Natural killer cell (primary cell): ENCODE results near the gene USP28. TPM values are rescaled to one million over a fixed set of nuclear protein-coding genes. Genes with fewer than 3 reads are reported as not detected.

Experiments used
- ATAC-seq, 3 donors: fragments of 150-1000 bp in 2 of 3; fragments of 200-7000 bp in 1 of 3; cut with Tn5 transposase; 1 replicate in 1 of 3; 2 replicates in 2 of 3; pipeline ENCODE4 v1.10.0; 2021; ENCODE audit warnings: mild to moderate bottlenecking in 2 of 3, moderate library complexity in 2 of 3
- DNase-seq, 2 donors: peaks; one replicate each; pipeline versions ENCODE4 v3.0.0 to v3.0.0-alpha.2; 2013 to 2021; ENCODE audit warnings: mixed read lengths in 1 of 2
- H3K27ac ChIP-seq: one replicate; pipeline ENCODE4 v1.5.1; 2013; ENCODE audit warnings: mild to moderate bottlenecking, low read length
- H3K27me3 ChIP-seq: one replicate; pipeline ENCODE4 v1.6.1; 2013; ENCODE audit warnings: low read length; ENCODE audit not compliant: control insufficient read depth, insufficient read depth
- H3K36me3 ChIP-seq: one replicate; pipeline ENCODE4 v1.6.1; 2013; ENCODE audit warnings: low read length; ENCODE audit not compliant: control insufficient read depth, insufficient read depth
- H3K4me1 ChIP-seq: one replicate; pipeline ENCODE4 v1.6.1; 2013; ENCODE audit warnings: low read length; ENCODE audit not compliant: control insufficient read depth, insufficient read depth
- H3K4me3 ChIP-seq: one replicate; pipeline ENCODE4 v1.5.1; 2013; ENCODE audit warnings: low read length
- H3K9me3 ChIP-seq: one replicate; pipeline ENCODE4 v1.6.1; 2013; ENCODE audit warnings: low read length; ENCODE audit not compliant: control insufficient read depth, insufficient read depth
- H3K27ac Mint-ChIP-seq, 2 donors: one replicate each; pipeline ENCODE4 v1.8.0; 2022; ENCODE audit warnings: mild to moderate bottlenecking in 2 of 2, mixed read lengths in 2 of 2, moderate library complexity in 1 of 2
- H3K27me3 Mint-ChIP-seq, 2 donors: one replicate each; pipeline ENCODE4 v1.8.0; 2022; ENCODE audit warnings: low read depth in 2 of 2, mixed read lengths in 2 of 2
- H3K36me3 Mint-ChIP-seq: one replicate; pipeline ENCODE4 v1.8.0; 2022; ENCODE audit warnings: mixed read lengths
- H3K4me1 Mint-ChIP-seq, 2 donors: one replicate each; pipeline ENCODE4 v1.8.0; 2022; ENCODE audit warnings: mixed read lengths in 2 of 2
- H3K4me3 Mint-ChIP-seq: one replicate; pipeline ENCODE4 v1.8.0; 2022; ENCODE audit warnings: mild to moderate bottlenecking, moderate library complexity, mixed read lengths
- H3K9me3 Mint-ChIP-seq, 2 donors: one replicate each; pipeline ENCODE4 v1.8.0; 2022; ENCODE audit warnings: mixed read lengths in 2 of 2
- CTCF ChIP-seq: fragments of 200-600 bp; IDR thresholded peaks from one replicate; pipeline ENCODE4 v1.8.0; 2022; ENCODE audit warnings: antibody characterized with exemption
- WGBS: methylation state at CpG from one replicate; pipeline ENCODE4 v1.1.7; 2013; ENCODE audit warnings: missing lambda C conversion rate; ENCODE audit not compliant: insufficient coverage; 5-methylcytosine and 5-hydroxymethylcytosine counted together
- intact Hi-C: fragments of 100-400 bp; cut with micrococcal nuclease; formaldehyde crosslinking; loops from one replicate; pipeline ENCODE4 v1.14.2; 2022
- total RNA-seq, 4 donors: library from RNA; stranded (reverse); fragments of 120-200 nt in 1 of 4; gene quantifications; one replicate each; pipeline versions ENCODE4 v1.2.3 to v1.2.4, GENCODE V29; 2013 to 2022

The USP28 gene
- total RNA-seq, 3 donors from 2014 or later (not counting 1 experiment from before 2014, with no cell fraction given): 118 to 160 (median 132) TPM

- H3K36me3 Mint-ChIP-seq: no peaks in the 10 kb centered on the region
- H3K9me3 ChIP-seq: no peaks in the 10 kb centered on the region
- ATAC-seq (no peak), DNase-seq (peak in 1 of 2 donors; percentile 24)
- H3K4me1 ChIP-seq: peaks cover 31% of the 10 kb centered on the region
- 85% methylated on average over 24 of the region's 24 CpGs for WGBS
- peak overlapping the region; percentile 95 for H3K4me3 ChIP-seq
- intact Hi-C loops: loop anchor here (10.0 kb wide), 2 partner anchors 101 to 529 kb away; partner anchors contain the start of genes C11orf71, CLDN25, RBM7 and ZW10
- no peak for TF ChIP-seq CTCF
- H3K27me3 ChIP-seq: no peaks in the 10 kb centered on the region
- H3K27ac Mint-ChIP-seq: peak overlapping the region; percentile 93
- H3K27ac ChIP-seq: peak overlapping the region; percentile 92
- H3K27me3 Mint-ChIP-seq: no peaks in the 10 kb centered on the region
- H3K9me3 Mint-ChIP-seq: no peaks in the 10 kb centered on the region
- H3K4me1 Mint-ChIP-seq: peaks cover 45 to 47% of the 10 kb centered on the region in 2 donors
- H3K4me3 Mint-ChIP-seq: peak overlapping the region; percentile 93
- peaks cover 2% of the 10 kb centered on the region for H3K36me3 ChIP-seq
Observed at GRCh38 chr11:113876074-113876797, 864 bp upstream of the USP28 start.

- Mint-ChIP-seq H3K27me3 (no peaks in the 10 kb centered on the region), H3K9me3 (no peaks in the 10 kb centered on the region), H3K4me3 (peak overlapping the region; percentile 93), H3K36me3 (no peaks in the 10 kb centered on the region), H3K4me1 (peaks cover 60 to 61% of the 10 kb centered on the region in 2 donors), H3K27ac (peak overlapping the region; percentile 82 to 93)
- Histone ChIP-seq H3K4me1 (peaks cover 44% of the 10 kb centered on the region), H3K27me3 (no peaks in the 10 kb centered on the region), H3K4me3 (peak overlapping the region; percentile 91), H3K9me3 (no peaks in the 10 kb centered on the region), H3K27ac (peak overlapping the region; percentile 78), H3K36me3 (peaks cover 2% of the 10 kb centered on the region)
- ATAC-seq (peak in 2 of 3 donors; percentile 9 to 43), DNase-seq (no peak)
- intact Hi-C loops: loop anchor here (10.0 kb wide), 2 partner anchors 100 to 530 kb away; partner anchors contain the start of genes C11orf71, CLDN25, RBM7 and ZW10
- WGBS: 0% methylated on average over 16 of the region's 19 CpGs
- TF ChIP-seq CTCF: no peak
Observed at GRCh38 chr11:113874581-113875233, 665 bp downstream of the USP28 start.

GRCh38 chr11:113874096-113874495 is 1.3 kb downstream of the USP28 start:
- no peak overlapping the region for H3K27ac ChIP-seq
- H3K4me1 ChIP-seq: peaks cover 50% of the 10 kb centered on the region
- WGBS: 97% methylated on average over 17 of the region's 19 CpGs
- no peak for DNase-seq
- no peaks in the 10 kb centered on the region for H3K9me3 Mint-ChIP-seq
- H3K36me3 Mint-ChIP-seq: no peaks in the 10 kb centered on the region
- H3K27ac Mint-ChIP-seq: peak overlapping the region; percentile 82 to 93
- no peaks in the 10 kb centered on the region for H3K27me3 ChIP-seq
- H3K36me3 ChIP-seq: peaks cover 2% of the 10 kb centered on the region
- ATAC-seq: no peak
- no peak for TF ChIP-seq CTCF
- intact Hi-C loops: loop anchor here (10.0 kb wide), 2 partner anchors 99 to 531 kb away; partner anchors contain the start of genes C11orf71, CLDN25, RBM7 and ZW10
- peak overlapping the region; percentile 93 for H3K4me3 Mint-ChIP-seq
- no peaks in the 10 kb centered on the region for H3K27me3 Mint-ChIP-seq
- peak overlapping the region; percentile 91 for H3K4me3 ChIP-seq
- peaks cover 65 to 67% of the 10 kb centered on the region in 2 donors for H3K4me1 Mint-ChIP-seq
- no peaks in the 10 kb centered on the region for H3K9me3 ChIP-seq
